ENCODE measurements around the gene MYBPC3.

The MYBPC3 gene

GRCh38 chr11:47352556-47352955, at the start of gene MYBPC3:
TSS of gene MYBPC3 (minus strand) at chr11:47352702. CDS start at chr11:47352647, 55 bp downstream.
- DNase-seq: no peak

- no peak for DNase-seq
These were observed 48.3 kb upstream of the MYBPC3 start for GRCh38 chr11:47400768-47401279.

GRCh38 chr11:47399860-47400767, 47.6 kb upstream of the MYBPC3 start:
- no peak for DNase-seq

- no peak for DNase-seq
These were observed 46.0 kb upstream of the MYBPC3 start for GRCh38 chr11:47398551-47398950.

- DNase-seq: no peak
These were observed 45.5 kb upstream of the MYBPC3 start for GRCh38 chr11:47398011-47398410.

GRCh38 chr11:47396049-47396320, 43.5 kb upstream of the MYBPC3 start:
- no peak for DNase-seq

- no peak for DNase-seq
These were observed 42.9 kb upstream of the MYBPC3 start for GRCh38 chr11:47395223-47396048.

GRCh38 chr11:47394322-47395222, 42.1 kb upstream of the MYBPC3 start:
- DNase-seq: no peak

GRCh38 chr11:47394050-47394321, 41.5 kb upstream of the MYBPC3 start:
- DNase-seq: no peak

- DNase-seq: no peak
These were observed 40.9 kb upstream of the MYBPC3 start for GRCh38 chr11:47393163-47394049.

- no peak for DNase-seq
These were observed 40.2 kb upstream of the MYBPC3 start for GRCh38 chr11:47392546-47393162.

- DNase-seq: no peak
These were observed 39.4 kb upstream of the MYBPC3 start for GRCh38 chr11:47391711-47392432.

- no peak for DNase-seq
These were observed 38.6 kb upstream of the MYBPC3 start for GRCh38 chr11:47391077-47391583.

GRCh38 chr11:47390422-47390760, 37.9 kb upstream of the MYBPC3 start:
- no peak for DNase-seq

- no peak for DNase-seq
These were observed 37.3 kb upstream of the MYBPC3 start for GRCh38 chr11:47389577-47390421.

GRCh38 chr11:47388697-47389576, 36.4 kb upstream of the MYBPC3 start:
- DNase-seq: no peak

GRCh38 chr11:47387944-47388696, 35.6 kb upstream of the MYBPC3 start:
- DNase-seq: no peak

GRCh38 chr11:47384498-47384897, 32.0 kb upstream of the MYBPC3 start:
- no peak for DNase-seq
